ENCODE measurements around the gene LRMDA.

LRMDA gene

DNA sequence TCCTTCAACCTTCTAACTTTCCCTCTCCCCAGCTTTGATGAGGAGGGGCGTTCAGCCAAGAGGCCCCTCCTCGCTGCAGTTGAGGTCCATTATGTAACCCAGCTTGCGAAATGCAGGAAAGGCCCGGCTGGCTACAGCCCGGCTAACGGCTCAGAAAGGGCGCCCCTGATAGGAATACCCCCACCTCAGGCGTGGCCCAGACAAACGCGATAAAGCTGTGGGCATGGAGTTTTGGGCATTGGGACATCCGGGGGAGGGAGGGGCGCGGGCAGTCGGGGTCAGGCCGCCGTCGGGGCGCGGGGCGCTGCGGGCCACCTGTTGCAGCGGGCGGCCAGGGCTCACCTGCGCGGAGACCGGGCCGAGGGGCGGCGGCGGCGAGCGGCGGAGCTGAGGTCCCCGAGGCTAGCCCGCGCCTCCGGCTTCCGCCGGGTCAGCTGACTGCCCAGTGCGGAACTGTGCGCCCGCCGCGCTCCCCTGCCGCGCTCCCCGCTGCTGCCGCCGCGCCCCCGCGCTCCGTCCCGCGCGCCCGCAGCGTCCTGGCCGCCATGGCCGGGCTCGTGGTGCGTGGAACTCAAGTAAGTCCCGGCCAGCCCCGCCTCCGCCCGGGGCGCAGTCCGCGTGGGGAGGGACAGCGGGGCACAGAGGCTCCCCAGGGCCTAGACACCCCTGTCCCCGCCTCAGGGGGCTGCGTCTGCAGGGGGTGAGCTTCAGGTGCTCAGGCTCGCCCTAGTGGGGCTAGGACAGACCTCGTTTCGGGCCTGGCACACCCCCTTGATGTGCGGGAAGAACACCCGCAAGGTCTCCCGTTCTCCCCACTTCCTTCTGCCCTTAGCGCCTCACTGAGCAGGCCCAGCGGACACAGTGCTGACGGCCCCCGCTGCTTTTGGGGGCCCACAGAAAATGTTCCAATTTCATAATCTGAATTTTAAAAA, at the start of gene LRMDA:
LRMDA (plus strand) TSS at position 445 of the 932 bp plus-strand sequence.
- DNase-seq, result no peak

DNA sequence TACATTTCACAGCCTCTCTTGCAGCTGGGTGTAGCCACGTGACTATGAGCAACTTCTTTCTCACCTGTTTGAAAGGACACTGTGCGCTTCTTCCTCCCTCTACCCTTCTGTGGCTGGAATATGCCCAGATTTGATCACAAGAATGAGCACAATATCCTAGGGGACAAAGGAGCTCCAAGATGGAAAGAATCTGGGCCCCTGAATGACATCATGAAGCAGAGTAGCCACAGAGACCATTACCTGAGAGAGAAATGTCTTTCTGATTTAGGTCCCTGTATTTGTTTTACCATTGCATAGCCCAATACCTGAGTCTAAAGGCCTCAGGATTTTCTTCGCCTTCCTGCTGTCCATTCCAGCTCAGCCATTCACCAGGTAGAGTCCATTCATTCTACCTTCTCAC, 45.3 kb upstream of the LRMDA start:
- DNase-seq, result no peak

DNA sequence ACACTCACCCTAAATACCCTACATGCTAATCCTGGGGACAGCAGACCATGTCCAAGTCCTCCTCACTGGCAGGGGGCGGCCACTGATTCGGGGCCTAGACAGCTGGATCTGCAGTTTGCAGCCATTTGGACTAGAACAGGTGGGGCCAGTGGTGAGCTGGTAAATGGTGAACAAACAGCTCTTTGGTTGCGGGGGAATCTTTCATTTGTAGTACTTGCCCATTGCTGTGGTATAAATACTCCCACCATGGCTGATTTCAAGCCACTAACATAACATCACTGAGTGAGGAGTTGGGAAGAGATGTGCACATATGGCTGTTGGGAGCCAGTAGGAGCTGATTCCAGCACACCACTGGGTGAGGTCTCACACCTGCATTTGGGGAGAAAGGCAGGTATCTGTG, 43.3 kb upstream of the LRMDA start:
- DNase-seq, result no peak

DNA sequence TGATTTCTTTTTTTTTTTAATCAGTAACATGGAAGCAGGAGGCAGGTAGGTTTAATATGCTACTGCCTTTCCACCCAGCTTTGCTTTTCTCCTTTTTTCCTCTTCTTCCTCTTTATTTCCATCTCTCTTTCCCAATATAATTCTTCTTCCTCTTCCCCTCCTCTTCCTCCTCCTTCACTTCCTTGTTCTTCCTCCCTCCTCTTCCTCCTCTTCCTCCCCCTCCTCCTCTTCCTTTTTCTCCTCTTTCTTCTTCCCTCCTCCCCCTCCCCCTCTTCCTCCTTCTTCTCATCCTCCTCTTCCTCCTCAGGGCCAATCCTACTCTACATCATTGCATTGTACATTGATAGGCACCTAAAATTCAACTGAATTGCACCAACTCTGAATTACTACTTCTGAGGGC, 41.2 kb upstream of the LRMDA start:
- no peak for DNase-seq

DNA sequence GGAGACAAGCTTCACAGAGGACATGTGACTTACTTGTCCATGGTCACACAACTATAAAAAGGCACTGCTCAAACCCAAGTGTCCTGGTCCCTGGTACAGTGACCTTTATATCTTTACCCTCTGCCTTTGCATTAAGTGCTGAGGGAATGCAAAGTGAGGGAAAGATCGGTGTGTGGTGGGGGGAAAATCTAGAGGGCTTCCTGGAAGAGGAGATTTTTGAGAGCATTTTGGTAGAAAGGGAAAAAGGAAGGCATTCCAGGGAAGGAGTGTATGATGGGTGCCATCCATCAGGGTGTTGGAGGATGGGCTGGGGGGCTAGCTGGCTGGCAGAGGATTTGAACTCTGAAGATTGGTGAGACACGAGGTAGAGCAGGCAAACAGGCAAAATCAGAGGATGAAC, 39.2 kb upstream of the LRMDA start:
- no peak for DNase-seq

DNA sequence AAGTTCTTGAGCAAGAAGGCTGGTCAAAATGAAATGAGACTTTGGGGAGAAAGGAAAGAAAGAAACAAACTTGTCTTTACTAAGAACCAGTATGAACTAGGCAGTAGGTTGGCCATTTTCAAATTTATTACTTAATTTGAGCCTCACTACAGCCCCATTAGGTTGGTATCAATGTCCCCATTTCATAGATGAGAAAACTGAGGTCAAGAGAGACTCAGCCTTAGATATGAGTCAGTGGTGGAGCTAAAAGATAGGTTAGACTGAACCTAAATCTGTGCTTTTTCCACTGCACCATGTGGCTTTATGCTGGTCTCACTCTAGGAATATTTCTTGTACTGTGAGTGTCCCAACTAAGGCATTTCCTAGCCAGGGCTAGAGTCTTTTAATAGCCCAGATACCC, 38.7 kb upstream of the LRMDA start:
- no peak for DNase-seq

DNA sequence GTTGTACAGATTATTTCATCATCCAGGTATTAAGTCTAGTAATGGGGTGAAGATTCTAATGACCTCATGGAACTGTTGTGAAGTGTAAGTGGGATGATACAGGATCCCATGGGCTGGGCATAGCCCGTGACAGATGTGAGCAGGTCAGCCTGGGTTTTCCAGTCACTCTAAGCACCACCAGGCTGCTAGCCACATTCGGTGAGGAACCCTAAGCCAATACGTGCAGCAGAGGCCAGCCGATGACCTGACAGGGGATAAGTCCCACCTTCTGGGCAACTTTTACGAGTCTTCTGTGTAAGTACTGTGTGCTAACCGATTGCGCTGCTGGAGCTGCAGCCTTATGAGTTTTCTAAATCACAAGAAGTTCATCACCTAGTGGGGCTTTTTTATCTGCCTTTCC, 37.2 kb upstream of the LRMDA start:
- no peak for DNase-seq

DNA sequence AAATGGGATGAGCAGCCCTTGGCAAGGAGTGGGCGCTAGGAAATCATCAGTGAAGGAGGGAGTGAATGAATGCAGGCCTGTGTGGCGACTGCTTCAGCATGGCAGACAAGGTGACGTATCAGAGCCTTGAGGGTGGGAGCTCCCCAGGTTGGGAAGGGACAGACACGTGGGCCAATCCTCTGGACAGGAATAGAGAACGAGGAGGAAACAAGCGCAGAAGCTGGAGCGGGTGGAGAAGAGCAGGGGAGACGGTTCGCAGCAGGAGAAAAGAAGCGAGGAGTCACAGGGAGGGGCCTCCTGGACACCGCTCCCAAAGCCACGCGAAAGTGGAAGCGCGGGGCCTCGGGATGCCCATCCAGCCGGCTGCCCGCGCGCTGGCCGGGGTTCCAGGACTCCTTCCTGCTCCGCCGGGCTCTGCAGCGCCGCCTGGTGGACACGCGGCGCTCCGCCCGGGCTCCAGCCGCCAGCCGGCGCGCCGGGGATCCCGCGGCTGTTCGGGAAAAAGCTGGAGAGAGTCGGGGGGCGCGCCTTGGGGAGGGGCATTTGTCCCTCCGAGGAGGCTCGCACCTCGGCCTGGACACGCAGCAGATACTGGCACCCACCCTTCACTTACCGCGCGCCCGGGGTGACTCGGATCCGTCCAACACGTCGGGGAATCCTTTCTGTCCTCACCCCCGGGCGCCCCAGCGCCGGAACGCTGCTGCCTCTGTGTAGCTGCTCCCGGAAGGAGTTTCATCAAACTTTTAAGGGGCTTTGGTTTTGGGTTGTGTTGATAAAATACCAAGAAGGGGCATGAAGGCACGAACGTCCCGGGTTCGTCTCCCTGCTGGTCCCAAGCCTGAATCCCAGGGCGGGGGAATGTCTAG, 36.1 kb upstream of the LRMDA start:
- DNase-seq, result no peak

DNA sequence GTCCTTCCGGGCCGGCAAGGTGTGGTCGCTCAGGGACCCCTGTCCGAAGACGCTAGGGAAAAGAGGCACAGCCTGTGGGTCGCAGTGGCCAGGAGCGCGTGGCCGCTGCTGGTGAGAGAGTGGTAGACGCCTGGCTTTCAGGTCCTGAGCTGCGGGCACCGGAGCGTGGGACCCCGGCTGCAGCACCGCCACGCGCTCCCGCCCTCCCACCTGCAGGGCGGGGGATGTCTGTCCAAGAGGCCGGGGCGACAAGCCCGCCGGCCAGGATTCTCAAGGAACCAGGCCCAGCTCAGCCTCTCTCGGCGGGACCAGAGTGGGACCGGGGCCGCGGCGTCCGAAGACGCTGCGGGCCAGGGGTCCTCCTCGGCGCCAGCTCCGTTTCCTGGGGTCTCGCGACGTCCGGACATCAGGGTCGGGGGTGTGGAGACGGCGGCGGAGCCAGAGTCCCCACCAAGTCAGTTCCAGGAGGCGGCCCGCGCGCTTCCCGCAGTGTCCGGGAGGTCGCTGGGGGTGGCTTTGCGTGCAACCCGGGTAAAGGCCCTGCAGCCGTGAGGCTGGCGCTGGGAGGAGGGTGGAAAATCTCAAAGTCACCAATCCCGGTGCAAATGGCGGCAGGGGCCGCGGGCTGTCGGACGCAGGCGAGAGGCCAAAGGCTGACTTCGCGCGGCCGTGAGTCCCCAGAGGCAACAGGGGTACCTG, 35.3 kb upstream of the LRMDA start:
- no peak for DNase-seq

DNA sequence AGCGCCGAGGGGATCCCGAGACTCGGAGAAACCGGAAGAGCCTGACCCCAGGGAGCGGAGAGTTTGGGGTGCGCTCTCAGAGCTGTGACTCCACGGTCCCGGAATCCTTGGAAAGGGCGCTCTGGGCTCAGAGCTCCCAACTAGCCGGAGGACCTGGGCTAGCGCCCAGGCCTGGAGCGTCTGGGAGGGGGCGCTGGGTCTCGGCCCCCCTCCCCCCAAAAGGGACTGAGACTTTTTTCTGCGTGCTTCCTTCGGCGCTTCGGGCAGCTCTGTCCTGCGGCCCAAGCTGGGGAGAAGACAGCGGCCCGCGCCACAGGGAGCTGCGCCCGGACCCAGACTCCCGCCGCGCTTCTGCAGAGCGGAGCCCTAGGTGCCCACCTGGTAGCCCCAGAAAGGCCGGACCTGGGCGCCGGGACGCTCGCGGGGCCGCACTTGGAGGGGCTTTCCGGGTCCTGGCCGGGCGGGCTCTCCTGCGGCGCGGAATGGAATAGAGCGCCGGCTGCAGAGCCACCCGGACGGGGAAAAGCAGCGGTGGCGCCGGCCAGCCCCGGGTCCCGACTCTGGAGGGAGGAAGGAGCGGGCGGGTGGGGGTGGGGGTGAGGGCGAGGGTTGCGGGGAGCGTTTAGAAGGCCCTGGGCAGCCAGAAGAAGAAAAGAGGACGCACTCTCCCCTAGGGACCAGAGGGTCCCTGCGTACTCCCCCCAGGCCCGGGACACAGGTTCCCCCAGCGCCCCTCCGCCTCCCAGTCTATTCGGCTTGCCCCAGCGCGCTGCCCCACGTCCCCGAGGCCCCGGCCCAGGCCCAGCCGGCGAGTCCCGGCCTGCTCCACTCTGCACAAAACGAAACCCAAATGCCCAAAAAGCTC, 34.6 kb upstream of the LRMDA start:
- DNase-seq, result no peak

DNA sequence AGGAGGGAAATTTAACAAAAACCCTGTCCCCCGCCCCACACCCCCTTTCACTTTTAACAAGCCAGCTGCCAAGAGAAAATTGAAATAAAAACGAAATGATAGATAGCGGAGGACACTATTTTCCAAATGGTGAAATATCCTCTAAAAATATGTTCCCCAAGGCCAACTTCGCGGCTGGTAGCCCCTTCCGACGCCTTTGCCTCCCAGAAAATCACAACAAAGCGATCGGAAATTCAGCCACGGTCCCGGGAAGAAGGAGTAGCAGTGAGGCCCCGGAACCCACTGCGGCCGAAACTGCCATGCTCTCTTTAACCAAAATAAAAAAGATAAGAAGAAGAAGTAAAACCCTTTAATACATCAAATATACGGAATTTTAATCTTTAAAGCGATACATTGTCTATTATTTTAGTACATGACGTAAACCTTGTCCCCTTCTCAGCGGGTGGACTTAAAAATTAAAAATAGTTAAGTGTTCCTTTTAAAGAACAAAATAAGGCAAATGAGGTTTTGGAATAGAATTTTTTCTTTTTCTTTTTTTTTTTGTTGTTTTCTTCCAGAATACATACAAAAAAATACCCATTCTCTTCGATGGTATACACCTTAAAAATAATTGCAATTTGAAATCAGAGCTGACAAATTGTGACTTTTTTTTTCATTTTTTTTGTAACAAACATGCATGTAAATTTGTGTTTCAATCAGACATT, 33.8 kb upstream of the LRMDA start:
- DNase-seq, result no peak

DNA sequence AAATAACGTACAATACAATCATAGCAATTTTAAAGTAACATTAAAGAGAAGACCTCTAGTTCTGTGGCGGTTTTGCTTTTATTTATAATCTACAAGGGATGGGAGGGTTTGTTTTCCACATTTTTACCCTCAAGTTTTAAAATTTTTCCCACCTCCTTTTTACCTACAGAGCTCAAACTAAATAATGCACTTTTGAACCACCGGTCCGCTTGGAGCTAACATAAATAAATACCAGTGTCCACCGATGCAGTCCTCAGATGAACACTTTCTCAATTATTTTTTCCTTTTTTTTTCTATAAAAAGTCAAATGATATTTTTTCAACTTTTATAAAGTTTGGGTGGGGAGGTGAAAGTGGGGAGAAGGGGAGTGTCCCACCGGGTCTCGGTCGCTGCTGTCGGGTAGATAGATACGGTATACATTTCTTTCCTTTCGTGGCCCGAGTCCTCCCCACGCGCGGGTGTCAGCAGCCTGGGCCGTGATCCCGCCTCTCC, 33.2 kb upstream of the LRMDA start:
- no peak for DNase-seq

DNA sequence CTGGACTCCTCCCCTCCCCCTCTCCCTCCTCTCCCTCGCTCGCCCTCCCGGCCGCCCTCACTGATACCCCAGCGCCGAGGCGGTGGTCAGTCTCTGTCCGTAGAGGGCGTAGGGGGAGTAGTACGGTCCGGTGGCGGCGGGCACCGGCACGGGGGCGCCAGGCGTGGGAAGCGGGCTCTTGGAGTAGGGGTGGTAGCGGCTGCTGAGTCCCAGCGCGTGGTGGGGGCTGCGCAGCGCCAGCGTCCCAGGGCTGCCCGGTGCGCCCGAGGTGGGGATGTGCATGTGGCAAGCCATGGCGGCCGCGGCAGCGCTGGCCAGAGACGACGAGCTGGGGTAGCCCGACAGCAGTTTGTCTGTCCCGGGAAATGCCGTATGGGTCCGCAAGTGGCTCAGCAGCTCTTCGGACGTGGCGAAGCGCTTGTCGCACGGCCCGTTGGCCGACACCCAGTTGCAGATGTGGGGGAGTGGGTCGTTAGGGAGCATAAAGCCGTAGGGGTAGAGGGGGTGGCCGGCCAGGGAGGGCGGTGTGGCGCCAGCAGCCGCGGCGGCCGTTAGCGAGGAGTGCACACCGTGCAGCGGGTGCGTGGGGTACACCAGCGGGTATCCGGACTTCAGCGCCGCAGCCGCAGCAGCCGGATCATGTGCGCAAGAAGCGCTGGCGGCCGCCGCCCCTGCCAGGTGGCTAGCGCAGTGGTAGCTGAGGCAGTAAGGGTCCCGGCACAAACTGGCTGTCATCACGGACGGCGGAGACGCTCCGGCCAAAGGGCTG, 32.5 kb upstream of the LRMDA start:
- no peak for DNase-seq

DNA sequence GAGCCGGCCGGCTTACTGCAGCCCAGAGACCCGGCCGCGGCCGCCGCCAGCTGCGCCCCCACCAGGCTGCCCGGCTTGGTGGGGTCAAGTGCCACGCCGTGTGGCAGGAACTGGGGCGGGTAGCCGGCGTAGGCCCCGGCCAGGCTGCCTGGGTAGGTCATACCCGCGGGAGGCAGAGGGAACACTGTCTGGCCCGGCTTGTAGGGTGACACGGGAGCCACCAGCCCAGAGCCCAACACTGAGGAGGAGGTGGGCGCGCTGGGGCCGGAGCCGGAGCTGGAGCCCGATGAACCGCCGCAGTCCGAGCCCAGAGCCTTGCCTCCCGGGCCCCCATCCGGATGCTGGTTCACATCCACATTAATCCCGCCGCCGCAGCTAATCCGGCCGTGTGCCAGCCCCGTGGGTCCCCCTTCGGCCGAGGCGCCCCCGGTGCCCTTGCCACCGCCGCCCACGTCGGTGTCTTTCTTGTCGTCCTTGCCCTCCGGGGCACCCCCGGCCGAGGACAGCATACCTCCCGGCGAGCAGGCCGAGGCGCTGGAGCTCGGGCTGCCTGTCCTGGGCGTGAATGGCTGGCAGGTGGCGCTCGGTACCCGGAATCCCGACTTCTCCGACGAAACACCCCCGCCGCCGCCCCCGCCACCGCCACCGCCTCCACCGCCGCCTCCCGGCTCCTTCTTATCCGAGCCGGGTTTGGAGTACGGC, 31.8 kb upstream of the LRMDA start:
- DNase-seq, result peak; percentile 45

DNA sequence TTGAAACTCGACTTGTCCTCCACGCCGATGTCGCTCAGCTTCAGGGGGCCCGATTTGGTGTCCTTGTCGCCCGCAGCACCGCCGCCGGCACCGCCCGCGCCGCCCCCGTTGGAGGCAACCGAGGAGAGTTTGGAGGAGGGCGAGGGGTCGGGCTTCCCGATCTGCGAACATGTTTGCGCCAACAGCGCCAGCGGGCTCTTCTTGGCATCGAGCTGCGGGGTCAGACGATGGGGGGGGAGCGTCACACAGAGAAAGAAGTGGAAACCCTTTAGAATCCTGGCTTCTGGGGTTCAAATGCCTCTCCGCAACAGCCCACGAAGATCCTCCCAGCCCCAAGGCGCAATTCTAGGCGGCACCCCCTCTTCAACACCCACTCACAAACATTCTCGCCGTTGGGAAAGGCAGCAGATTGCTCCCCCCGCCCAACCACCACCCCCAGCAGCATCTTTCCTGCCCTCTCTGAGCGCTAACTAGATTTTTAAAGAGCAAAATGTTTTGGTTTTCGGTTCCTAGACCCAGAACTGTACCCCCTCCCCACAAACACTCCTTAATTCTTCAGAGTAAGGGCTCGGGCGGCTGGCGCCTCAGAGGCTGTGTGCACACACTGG, 31.2 kb upstream of the LRMDA start:
- DNase-seq, result no peak

DNA sequence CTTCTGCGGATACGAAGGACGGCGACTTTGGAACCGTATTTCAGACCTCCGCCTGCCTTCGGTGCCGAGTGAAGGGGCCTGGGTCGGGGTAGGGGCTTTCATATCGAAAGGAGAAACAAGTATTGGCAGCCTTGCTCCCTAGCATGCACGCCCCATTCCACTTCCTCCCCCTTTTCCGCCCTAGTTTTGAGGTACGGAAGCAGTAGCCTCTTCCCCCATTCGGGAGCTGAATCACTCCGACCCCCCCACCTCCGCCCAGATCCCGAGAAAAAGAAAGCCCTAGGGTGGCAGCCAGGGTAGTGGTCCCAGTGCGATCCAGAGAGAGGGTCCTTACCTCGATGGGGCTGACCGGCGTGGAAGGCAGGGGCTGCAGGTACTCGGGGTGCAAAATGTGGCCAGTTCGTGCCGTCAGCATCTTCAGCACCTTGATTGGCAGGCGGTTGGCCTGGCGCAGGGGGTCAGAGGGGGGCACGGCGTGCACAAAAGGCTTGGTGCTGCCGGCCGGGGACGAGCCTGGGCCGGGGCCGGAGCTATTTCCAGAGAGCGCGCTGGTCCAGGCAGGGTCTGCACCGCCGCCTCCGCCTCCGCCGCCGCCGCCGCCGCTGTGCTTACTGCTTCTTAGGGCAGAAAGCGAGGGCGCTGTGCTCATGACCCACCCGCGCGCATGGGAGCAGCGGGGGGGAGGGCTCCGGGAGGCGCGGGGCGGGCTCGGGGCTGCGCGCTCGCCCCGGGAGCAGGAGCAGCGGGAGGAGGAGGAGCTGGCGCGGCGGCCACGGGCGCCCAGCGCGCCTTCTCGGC, 30.5 kb upstream of the LRMDA start:
- no peak for DNase-seq

DNA sequence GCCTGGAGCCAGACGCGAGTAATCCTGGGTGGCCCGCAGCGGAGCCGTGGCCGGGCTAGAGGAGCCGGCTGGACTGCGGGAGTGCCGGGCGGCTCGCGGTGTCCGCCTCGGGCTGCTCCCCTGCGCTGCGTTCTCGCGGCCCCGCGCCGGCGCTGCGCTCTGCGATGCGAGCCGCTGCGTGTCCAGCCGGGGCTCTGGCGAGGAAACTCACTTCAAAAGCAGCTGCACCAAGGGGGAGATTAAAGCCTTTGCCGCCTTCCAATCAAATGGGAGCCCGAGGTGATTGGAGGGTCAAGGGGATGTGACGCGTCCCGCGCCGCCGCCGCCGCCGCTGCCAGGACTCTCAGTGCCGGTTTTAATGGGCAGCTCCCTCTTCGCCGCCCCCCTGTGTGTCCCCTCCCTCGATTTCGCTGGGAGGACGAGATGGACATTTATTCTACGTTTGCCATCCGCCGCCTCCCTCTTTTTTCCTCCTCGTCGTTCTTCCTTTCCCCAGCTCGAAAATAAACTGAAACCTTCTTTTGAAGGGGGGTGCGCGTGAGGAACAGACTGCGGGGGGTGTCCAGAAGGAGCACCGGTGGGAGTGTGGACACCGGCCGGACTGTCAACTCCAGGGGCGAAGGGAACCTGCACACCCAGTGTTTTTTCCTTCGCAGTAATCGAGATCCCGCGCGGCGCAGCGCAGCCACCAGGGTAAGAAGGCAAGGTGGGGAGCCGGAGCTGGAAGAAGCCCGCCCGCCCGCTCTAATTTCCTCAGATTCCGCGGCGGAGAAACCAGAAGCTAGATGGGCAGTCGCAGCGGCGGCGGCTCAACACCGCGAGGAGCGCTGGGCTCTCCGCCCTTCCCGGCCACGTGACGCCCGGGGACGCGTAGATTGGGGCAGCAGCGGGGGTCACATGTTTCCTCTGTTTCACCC, 29.6 kb upstream of the LRMDA start, which contains the start of gene ZNF503:
ZNF503 (minus strand) TSS at position 196 of the 917 bp plus-strand sequence. CDS start 345 bp downstream, outside the sequence.
- DNase-seq, result peak; percentile 23
